Posterior cingulate gyrus (tissue), 11 donors: Measurements from ENCODE around the gene NTMT1.
A peak's percentile ranks its signal among the peaks of the same experiment; 100 is the strongest.

Experiments used
- DNase-seq, 10 donors: peaks; one replicate each; pipeline versions ENCODE4 v3.0.0 to v3.0.0-alpha.2; 2020 to 2021; ENCODE audit warnings: mixed read lengths in 3 of 10
- intact Hi-C: fragments of 100-400 bp; cut with DNase I; formaldehyde crosslinking; loops from one replicate; pipeline ENCODE4 v1.15.1; 2023

The NTMT1 gene

GRCh38 chr9:129596541-129597331, 29.2 kb upstream of the NTMT1 start:
- intact Hi-C loops: no loop called here
- DNase-seq: no peak

- no peak for DNase-seq
- intact Hi-C loops: no loop called here
Measured at GRCh38 chr9:129597355-129598088, 28.4 kb upstream of the NTMT1 start.

- intact Hi-C loops: no loop called here
- no peak for DNase-seq
Measured at GRCh38 chr9:129598089-129598596, 27.8 kb upstream of the NTMT1 start.

GRCh38 chr9:129601082-129601674, 24.8 kb upstream of the NTMT1 start:
- intact Hi-C loops: no loop called here
- DNase-seq: no peak

- DNase-seq: no peak
- intact Hi-C loops: no loop called here
Measured at GRCh38 chr9:129602598-129603415, 23.2 kb upstream of the NTMT1 start.

GRCh38 chr9:129604056-129604765, 21.8 kb upstream of the NTMT1 start:
- no peak for DNase-seq
- intact Hi-C loops: no loop called here

- no peak for DNase-seq
- intact Hi-C loops: loop anchor here (5.0 kb wide), 1 partner anchor 122 kb away; no protein-coding TSS in a partner anchor
Measured at GRCh38 chr9:129604766-129605163, 21.2 kb upstream of the NTMT1 start.

GRCh38 chr9:129606161-129607026, 19.6 kb upstream of the NTMT1 start:
- intact Hi-C loops: loop anchor here (5.0 kb wide), 1 partner anchor 124 kb away; no protein-coding TSS in a partner anchor
- peak in 1 of 10 donors; percentile 45 for DNase-seq

- peak in 1 of 10 donors; percentile 69 for DNase-seq
- intact Hi-C loops: loop anchor here (5.0 kb wide), 1 partner anchor 125 kb away; no protein-coding TSS in a partner anchor
Measured at GRCh38 chr9:129607027-129607387, 19.0 kb upstream of the NTMT1 start.

- DNase-seq: no peak
- intact Hi-C loops: loop anchor here (5.0 kb wide), 1 partner anchor 127 kb away; no protein-coding TSS in a partner anchor
Measured at GRCh38 chr9:129608561-129609481, 17.1 kb upstream of the NTMT1 start.

- DNase-seq: peak in 1 of 10 donors; percentile 77
- intact Hi-C loops: loop anchor here (1.0 to 5.0 kb wide), 3 partner anchors 127 to 470 kb away; no protein-coding TSS in a partner anchor
Measured at GRCh38 chr9:129609486-129610212, 16.3 kb upstream of the NTMT1 start.

GRCh38 chr9:129610213-129610472, 15.8 kb upstream of the NTMT1 start:
- DNase-seq: no peak
- intact Hi-C loops: loop anchor here (1.0 kb wide), 2 partner anchors 436 to 471 kb away; no protein-coding TSS in a partner anchor

- DNase-seq: peak; percentile 54 to 96 (median 78)
- intact Hi-C loops: loop anchor here (1.0 kb wide), 2 partner anchors 436 to 471 kb away; no protein-coding TSS in a partner anchor
Measured at GRCh38 chr9:129610473-129611306, 15.3 kb upstream of the NTMT1 start.

- DNase-seq: peak in 1 of 10 donors; percentile 80
- intact Hi-C loops: no loop called here
Measured at GRCh38 chr9:129611307-129611800, 14.6 kb upstream of the NTMT1 start.

- intact Hi-C loops: no loop called here
- no peak for DNase-seq
Measured at GRCh38 chr9:129612123-129612522, 13.8 kb upstream of the NTMT1 start.
